ENCODE data around the gene PTPRM.
"Not testable (repeated sequence)": the region's sequence is repeated elsewhere in the genome, so short reads cannot be mapped to it uniquely, and the experiment has no call there.

The PTPRM gene

DNA sequence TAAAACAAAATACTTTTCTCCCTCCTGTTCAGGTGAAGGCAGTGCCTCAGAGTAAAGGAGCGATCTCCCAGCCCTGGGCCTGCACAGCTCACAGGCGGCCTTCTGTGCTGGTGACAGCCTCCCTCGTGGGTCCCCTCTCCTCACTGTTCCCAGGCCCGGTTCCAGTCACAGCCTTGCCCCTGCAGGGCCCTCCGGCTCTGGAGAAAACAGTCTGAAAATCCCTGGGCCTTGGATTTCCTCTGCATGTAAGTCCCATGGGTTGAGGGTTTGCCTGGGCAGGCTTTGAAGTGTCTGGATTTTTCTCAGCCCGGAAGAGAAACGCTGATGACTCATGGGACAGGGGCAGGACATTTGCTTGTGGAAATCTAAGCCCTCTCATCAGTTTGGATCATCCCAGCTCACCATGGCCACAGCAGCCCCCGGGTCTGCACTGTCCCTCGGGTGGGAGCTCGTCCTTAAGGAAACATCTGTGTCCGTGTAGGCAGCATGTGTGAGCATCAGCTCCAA lies 856.0 kb downstream of the PTPRM start:
- no peak for DNase-seq

DNA sequence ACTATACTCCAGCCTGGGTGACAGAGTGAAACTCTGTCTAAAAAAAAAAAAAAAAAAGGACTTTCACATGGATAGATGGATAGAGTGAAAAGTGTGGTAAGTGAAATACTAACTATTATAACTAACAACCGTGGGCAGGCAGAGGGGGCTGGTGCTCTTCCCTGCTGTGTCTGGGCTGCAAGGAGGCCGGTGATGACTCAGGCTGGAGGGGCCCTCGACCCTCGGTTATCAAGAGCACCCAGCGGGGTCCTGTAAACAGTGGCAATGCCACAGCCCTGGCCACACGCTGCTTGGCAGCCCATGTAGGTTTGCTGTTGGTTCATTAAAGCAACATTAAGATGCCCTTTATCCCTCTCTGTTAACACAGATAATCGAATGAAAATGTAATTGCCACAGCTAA lies 857.4 kb downstream of the PTPRM start:
- DNase-seq: no peak

GRCh38 chr18:8424917-8425725 lies 858.0 kb downstream of the PTPRM start:
- DNase-seq: no peak

- DNase-seq: peak; percentile 50
These were observed 859.3 kb downstream of the PTPRM start for GRCh38 chr18:8426401-8426800.

DNA sequence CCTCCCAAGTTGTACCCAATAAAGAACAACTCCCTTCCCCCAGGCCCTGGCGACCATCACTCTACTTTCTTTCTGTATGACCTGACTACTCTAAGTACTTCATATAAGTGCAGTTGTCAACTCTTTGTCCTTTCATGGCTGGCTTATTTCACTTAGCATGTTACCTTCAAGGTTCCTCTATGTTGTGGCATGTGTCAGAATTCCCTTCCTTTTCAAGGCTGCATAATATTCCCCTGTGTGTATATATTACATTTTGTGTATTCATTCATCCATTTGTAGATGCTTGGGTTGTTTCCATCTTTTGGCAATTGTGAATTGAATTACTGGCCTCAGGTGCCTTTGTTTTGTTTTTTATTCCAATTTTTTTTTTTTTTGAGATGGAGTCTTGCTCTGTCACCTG lies 860.2 kb downstream of the PTPRM start:
- DNase-seq: no peak

DNA sequence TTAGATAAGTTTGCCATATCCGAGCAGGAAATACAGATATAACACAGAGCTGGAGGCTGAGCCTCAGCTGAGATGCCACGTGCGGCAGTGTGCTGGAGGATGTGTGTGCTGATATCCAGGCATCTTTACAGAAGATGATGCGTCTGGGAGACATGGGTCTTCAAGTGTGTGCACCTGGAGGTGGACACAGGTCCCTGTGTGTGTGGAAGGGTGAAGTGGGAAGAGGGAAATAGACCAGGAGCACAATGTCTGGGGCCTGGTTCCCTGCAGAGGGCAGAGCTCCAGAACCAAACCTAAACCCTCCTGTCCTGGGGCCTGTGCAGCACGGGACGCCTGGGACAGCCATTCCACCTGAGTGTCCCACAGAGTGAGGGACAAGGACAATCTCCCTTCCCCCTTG lies 861.8 kb downstream of the PTPRM start:
- DNase-seq: no peak

- DNase-seq: no peak
These were observed 863.9 kb downstream of the PTPRM start for GRCh38 chr18:8431036-8431435.

DNA sequence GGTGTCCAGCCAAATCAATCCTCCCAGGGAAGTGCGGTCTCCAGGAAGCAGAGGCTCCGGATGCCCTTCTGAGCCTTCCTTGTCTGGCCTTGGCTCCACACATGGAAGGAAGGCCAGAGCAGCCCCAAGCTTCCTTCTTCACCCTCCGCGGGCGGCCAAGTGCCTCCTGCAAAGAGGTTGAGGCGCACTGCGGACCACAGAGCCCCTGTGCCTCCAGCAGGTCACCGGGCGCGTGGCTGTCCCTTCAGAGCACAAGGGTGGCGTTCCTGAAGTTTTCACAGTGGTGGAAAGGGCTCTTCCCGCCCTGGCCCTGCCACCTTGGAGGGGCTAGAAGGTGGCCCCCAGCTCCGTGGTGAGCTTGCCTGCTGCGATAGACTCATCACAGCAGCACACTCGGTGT lies 866.2 kb downstream of the PTPRM start:
- DNase-seq: no peak

GRCh38 chr18:8433771-8434170 lies 866.7 kb downstream of the PTPRM start:
- DNase-seq: no peak

- DNase-seq: no peak
These were observed 868.3 kb downstream of the PTPRM start for GRCh38 chr18:8435376-8435775.

DNA sequence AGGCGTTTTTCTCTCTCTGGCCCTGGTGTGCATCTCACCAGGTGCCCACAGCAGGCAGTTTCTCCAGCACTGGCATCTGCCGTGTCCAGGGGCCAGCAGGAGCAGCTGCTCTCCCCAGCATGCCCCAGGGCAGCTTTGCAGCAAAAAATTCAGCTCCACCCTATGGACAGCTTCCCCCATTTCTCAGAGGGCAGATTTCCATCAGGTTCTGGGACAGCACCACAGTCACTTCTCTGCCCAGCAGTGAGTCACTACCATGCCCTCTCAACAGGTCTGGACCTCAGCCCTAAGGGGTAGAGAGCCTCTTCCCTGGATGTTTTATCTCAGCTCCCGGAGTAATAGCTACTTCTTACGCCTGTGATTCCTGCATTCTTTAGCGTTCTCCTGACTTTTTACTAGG lies 871.9 kb downstream of the PTPRM start:
- no peak for DNase-seq

DNA sequence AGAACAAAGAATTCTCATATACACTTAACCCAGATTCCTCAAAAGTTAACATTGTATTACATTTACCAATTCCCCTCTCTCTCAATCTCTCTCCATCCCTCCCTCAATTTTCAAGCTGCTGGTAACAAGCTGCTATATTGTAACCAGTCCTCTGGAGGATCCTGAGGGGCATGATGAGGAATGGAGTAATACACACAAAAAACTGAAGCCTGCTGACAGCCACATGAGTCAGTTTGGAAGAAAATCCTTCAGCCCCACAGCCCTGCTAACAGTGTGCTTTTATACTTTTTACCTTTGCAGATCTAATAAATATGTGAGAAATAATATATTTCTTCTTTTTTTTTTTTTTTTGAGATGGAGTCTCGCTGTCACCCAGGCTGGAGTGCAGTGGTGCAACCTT lies 876.4 kb downstream of the PTPRM start:
- no peak for DNase-seq

GRCh38 chr18:8446936-8447335 lies 879.8 kb downstream of the PTPRM start:
- not testable (repeated sequence) for DNase-seq

DNA sequence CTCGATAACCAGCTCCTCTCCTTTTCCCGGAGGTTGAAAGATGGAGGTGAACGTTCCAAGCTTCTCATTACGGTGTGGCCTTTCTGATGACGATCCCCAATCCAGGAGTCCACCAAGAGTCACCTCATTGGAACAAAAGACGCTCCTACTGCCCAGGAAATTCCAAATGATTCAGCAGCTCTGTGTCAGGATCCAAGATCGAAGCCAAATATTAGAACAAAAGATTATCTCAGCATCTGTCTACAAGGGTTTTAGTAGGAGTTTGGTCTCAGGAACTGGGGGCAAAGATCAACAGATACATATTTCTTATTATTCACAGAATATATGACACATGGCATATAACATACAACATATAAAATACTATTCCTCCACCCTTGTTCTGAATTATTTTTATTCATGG lies 881.0 kb downstream of the PTPRM start:
- DNase-seq: no peak

GRCh38 chr18:8450013-8450412 lies 882.9 kb downstream of the PTPRM start:
- DNase-seq: no peak

DNA sequence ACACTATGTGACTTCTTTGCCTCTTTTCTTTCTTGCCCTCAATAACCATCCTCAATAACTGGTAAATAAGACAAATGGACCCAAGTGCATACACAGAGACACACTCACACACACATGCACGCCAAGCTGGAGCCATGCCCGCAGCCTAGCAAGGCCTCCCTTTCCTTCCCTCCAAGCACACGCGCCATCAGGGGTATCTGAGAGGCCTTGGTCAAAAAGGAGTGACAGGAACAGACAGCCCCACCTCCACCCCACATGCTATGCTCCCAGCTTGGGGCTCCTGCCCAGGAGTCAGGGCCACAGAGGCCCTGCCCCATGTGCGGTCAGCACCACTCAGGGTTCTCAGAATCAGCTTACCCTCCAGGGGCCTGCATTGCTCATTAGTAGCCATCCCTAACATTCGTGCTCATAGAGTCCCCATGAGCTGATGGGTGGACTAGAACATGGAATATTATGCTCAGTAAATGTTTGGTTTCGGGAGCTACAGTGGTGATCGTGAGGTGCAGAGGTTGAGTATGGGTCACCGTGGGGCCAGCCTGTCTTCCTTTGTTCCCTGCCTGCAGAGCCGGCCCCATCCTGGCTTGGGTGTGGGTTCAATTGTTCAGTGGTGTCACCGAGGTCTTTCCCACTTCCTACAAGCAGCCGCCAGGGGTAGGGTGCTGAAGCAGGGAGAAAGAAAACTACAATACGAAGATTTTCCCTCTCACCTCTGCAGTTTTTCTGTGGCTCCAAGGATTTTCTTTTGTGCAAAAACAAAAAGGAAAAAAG lies 884.0 kb downstream of the PTPRM start:
- DNase-seq: no peak

GRCh38 chr18:8453528-8453927 lies 886.4 kb downstream of the PTPRM start:
- DNase-seq: no peak

GRCh38 chr18:8454136-8454535 lies 887.0 kb downstream of the PTPRM start:
- no peak for DNase-seq

- DNase-seq: no peak
These were observed 888.8 kb downstream of the PTPRM start for GRCh38 chr18:8455661-8456614.

Data from stimulated activated CD8-positive, alpha-beta memory T cell treated with anti-CD3 and anti-CD28 coated beads, Interleukin-4, amount 100 ng/mL, for 48 hours (primary cell).